HG02852 (cell line): ENCODE measurements around the gene IGFN1.
"Not testable (repeated sequence)": the region's sequence is repeated elsewhere in the genome, so short reads cannot be mapped to it uniquely, and the experiment has no call there.

Experiments
- ATAC-seq: cut with Tn5 transposase; IDR thresholded peaks from one replicate; pipeline ENCODE4 v1.9.1; 2021; ENCODE audit warnings: mild to moderate bottlenecking, moderate library complexity; ENCODE audit not compliant: unreplicated experiment

Gene IGFN1

DNA sequence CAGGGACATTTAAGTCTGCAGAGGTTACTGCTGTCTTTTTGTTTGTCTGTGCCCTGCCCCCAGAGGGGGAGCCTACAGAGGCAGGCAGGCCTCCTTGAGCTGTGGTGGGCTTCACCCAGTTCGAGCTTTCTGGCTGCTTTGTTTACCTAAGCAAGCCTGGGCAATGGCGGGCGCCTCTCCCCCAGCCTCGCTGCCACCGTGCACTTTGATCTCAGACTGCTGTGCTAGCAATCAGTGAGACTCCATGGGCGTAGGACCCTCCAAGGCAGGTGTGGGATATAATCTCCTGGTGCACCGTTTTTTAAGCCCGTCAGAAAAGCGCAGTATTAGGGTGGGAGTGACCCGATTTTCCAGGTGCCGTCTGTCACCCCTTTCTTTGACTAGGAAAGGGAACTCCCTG lies 49.0 kb downstream of the IGFN1 start:
- not testable (repeated sequence) for ATAC-seq

DNA sequence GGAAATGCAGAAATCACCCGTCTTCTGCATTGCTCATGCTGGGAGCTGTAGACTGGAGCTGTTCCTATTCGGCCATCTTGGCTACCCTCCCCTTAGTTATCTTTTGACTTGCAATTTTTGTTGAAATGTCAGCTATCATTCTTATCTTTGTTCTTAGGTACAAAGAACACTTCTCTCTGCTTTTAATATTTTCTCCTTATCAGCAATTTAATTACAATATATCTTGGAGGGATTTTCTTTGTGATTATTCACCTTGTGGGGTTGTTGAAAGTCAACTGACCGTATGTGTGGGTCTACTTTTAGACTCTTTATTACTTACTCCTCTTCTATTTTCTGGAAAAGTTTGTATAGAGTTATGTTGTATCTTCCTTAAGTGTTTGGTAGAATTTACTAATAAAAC lies 49.5 kb downstream of the IGFN1 start:
- no peak for ATAC-seq

DNA sequence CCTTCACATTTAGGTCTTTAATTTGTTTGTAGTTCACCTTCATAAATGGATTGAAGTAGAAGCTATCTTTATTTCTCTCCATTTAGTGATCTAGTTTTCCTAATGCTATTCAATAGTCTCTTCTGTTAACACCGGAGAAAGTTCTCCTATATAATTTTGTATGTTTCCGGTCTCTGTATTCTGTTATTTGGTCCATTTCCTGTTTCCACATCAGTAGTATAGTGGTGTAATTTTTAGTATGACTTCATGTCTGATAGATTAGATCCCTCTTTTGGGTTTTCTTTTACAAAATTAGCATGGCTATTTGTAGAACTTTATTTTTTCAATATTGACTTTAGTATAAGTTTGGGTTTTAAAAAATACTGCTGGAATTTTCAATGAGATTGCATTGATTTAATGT lies 51.1 kb downstream of the IGFN1 start:
- ATAC-seq = no peak

DNA sequence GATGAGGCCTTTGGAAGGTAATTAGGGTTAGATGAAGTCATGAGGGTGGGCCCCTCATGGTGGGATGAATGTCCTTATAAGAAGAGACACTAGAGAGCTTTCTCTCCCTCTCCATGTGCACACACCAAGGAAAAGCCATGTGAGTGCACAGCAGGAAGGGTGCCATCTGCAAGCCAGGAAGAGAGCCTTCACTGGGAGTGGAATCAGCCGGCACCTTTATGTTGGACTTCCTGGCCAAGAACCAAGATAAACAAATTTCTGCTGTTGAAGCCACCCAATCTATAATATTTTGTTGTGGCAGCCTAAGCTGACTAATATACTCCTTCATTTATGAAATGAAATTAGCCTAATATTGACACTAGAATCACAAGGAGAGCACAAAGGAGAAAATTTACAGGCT lies 54.5 kb downstream of the IGFN1 start:
- ATAC-seq = no peak

DNA sequence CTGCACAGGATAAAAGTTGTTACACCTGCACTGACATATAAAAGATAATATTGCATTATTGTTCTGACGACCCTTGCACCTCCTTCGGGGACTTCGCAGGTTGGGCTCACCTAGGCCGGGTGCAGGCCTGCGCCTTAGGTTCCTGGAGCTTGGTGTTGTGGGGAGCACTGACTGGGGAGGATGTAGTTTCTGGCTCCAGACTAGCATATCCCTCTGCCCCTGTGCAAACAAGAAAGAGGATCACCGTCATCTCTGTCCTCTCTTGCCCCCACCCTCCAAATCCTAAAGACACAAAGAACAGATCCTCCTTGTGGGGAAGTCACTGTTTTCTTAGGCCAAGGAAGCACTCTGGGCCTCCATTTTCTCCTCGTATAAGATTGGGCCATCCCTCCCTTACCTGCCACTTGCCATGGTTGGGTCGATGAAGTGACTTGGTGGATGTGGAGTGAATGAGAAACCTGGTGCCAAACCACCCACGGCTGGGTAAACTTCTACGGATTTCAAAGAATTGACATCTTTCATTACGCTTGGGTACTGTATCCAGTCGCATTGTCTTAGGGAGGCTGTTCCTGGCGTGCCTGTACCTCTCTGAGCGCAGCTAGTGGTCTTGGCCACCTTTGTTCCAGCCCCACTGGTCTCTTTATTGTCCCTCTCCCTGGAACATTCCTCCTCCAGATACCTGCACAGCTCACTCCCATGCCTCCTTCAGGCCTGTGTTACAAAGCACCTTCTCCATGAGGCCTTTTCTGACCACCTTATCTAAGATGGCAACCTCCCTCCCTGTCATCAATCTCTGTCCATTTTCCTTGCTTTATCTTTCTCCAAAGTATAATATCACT lies 58.3 kb downstream of the IGFN1 start:
- no peak for ATAC-seq

DNA sequence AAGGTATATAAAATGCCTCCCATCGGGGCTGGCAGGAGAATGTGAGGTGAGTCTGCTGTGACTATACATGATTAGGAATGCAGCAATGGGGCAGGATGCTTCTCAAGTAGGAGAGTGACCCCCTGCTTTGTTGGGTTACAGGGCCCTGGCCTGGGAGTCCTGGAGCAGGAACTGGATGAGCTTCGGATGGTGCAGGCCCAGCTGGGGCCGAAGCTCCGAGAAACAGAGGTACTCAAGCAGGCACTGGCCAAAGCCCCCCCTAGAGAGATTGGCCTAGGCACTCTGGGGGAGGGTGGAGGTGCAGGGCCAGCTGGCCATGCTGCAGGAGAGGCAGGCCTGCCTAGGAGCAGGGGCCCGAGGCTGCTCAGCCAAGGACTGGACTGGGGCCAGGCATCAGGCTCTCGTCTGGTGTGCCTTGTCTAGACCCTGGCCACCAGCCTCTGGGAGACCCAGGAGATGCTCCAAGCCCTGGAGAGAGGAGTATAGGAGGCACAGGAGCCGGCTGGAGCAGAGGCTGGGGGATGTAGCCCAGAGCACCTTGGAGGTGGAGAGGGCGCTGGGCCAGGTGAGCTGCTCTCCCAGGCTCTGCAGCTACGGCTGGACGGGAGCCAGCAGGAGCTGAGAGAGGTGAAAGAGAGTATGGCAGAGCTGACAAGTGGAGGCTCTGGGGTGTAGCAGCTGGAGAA lies 59.8 kb downstream of the IGFN1 start:
- ATAC-seq = no peak

DNA sequence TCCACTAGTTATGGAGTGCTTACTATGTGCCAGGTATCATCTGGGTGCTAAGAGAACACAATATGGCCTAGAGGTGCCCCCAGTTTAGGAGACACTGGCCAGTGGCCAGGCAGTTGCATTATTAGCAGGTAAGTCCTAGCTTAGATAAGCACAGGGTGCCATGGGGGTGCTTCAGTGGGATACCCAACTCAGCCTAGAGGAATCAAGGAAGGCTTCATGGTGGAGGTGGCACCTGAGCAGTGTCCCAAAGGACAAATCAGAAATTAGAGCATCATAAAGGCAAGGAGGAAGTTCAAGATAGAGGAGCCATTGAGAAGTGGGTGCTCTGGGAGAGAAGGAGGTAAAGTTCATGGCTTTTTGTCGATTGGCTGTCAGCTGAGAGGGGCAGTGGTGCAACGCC lies 60.8 kb downstream of the IGFN1 start:
- no peak for ATAC-seq

DNA sequence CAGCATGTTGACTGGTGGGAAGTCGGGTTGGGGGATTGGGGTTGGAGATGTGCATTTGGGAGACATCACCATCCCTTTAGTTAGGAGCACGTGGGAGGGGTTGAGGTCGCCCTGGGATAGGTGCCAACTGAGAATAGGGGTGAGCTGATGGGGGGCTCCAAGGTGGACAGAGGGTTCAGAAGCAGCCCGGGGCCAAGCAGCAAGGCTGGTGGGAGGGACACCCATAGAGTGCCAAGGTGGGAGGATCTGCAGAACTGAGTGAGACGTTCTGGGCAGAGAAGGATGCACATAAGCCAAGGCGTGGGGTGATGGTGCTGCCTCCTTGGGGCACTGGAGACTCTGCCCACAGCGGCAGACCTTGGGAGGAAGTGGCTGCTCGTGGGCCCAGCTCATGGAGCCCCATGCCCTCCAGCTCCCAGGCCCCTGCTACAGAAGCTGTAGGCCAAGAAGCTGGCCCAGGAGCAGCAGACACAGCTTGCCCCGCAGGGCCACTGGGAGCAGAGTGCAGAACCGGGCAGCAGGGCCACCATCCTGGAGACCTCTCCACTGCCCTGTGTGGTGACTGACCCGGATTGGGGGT lies 61.3 kb downstream of the IGFN1 start:
- ATAC-seq = no peak

DNA sequence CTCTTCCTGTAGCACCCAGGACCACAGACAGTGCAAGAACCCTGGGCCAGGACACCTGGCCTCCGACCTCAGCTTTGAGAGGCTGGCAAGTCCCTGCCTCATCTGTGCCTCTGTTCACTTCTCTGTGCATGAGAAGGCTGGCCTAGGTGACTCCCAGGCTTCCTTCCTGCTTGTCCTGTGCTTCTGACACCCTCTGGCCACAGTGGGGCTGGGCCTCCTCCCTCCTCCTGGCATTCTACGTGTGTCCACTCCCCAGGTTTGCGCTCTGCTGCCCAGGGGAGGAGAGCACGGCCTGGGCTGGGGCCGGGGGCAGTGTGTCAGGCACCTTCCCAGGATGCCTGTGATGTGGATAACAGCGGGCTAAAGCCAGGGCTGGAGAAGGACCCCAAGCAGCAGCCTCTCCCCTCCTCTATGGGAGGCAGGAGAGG lies 62.3 kb downstream of the IGFN1 start:
- no peak for ATAC-seq

DNA sequence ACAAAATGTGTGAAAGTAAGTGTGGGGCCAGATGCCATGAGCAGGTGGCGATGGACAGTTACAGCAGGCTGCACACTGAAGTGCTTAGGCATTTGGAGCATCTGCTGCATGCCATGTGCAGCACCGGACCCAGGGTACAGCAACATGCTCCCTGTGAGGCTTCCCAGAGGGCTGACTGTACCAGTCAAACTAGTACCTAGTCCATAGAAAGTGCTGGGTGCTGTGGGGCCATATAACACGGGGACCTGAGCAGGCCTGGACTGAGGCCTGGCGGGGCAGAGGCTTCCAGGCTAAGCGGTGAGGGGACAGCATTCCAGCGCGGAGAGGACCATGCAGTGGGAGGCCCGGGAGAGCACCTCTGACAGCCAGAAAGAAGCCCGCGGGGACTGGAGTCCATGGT lies 62.8 kb downstream of the IGFN1 start:
- no peak for ATAC-seq

DNA sequence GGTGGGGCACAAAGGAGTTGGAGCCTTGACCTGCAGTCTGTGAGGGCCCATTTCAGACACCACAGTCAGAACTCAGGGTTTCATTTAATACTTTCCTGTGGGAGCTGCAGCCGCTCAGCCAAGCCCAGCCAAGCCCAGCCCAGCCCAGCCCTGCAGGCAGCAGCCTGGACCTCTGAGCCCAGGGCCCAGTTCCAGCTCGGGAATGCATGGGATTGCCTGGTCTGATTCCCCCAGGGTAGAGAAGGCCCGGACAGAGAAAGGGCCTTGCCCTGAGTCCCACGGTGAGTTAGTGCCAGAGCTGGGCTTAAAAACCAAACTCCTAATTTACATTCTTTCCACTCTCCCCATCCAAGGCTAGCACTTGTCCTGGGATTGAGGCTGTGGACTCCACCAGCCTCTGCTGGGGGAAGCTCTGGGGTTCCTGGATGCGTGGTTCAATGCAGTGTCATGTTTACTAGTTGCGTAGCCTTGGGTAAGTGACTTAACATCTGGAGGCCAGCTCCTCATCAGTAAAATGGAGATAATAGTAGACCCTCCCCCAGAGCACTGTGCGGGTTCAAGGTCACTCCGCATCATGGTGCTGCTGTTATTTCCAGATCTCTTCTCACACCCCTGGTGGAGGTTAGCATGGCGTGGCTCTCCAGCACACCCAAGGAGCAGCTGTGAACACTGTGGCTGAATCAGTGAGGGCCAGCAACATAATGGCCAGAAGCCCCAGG lies 63.4 kb downstream of the IGFN1 start:
- ATAC-seq = no peak

DNA sequence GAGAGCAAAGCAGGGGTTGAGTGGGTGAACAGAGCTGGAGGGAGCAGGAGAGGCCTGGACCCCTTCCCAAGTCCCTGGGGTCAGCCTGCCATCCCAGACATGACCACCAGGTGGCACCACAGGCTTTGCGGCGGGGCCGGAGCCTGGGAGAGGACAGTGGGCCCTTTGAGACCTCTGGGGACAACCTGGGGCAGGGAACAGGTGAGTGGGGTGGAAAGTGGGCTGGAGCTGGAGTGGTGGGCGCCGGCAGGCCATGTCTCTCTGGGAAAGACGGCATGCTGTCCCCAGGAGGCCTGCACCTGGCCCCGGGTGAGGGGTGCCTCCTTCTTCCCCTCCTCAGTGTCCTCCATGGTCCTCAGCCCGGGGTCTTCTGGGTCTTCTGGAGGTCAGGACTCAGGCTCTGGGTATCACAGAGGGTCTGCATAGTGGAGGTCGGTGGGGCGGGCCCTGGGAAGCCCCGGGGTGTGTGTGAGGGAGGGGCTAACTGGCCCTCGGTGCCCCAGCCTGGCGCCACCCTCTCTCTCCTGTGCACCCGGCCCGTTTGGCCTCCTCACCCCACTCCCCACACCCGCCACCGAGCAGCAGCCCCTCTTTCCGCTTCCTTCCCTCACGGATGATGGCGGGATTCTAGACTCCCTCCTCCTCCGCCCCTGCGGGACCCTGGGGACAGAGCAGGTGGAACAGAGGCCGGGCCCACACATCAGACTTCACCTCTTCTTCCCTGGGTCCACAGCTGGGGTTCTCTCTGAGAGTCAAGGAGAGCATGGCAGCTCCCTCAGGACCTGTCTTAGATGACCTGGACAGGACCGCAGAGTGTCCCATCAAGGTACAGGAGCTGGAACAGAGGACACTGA lies 64.2 kb downstream of the IGFN1 start:
- ATAC-seq = no peak

DNA sequence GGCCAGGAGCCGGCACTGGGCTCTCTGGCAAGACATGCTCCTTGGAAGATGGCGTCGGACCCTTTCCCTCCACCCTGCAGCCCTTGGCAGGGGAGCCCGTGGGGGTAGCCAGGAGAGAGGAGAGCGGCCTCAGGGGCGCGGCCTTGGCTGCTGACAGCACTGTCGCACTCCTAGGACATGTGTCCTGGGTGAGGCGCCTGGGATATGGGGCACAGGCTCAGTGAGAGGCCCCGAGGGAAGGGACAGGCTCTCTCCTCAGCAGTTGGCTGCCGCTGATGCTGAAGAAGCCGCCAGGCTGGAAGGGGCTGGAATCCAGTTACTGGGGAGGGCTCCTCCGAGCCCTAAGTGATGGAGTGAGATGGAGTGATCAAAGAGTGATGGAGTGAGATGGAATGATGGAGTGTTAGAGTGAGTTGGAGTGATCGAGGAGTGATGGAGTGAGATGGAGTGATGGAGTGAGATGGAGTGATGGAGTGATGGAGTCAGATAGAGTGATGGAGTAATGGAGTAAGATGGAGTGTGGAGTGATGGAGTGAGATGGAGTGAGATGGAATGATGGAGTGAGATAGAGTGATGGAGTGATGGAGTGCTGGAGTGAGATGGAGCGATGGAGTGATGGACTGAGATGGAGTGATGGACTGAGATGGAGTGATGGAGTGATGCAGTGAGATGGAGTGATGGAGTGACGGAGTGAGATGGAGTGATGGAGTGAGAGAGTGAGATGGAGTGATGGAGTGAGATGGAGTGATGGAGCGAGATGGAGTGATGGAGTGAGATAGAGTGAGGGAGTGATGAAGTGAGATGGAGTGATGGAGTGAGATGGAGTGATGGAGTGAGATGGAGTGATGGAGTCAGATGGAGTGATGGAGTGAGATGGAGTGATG lies 65.1 kb downstream of the IGFN1 start:
- ATAC-seq = no peak

DNA sequence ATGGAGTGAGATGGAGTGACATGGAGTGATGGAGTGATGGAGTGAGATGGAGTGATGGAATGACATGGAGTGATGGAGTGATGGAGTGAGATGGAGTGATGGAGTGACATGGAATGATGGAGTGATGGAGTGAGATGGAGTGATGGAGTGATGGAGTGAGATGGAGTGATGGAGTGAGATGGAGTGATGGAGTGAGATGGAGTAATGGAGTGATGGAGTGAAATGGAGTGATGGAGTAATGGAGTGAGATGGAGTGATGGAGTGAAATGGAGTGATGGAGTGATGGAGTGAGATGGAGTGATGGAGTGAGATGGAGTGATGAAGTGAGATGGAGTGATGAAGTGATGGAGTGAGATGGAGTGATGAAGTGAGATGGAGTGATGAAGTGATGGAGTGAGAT lies 67.5 kb downstream of the IGFN1 start:
- ATAC-seq = not testable (repeated sequence)

DNA sequence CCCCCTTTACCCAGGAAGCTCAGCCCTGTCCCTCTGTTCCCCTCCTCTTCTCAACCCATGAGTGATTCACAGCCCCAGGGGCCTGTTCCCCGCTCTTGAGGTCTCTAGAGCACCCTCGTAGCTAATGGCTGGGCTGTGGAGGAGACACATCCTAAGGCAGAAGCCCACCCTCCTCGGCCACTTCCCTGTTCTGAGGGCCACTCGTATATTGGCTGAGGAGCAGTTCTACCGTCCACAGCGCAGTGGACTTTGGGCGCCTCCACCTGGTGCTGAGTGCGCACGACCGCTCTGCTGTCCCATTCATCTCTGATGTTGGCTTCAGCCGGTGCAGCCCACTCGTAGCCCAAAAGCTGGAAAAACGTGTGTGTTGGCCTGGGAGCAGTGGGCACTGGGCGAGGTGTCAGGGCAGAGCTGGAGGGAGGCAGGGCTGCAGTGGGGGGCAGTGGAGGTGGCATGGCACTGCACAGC lies 68.2 kb downstream of the IGFN1 start:
- no peak for ATAC-seq

DNA sequence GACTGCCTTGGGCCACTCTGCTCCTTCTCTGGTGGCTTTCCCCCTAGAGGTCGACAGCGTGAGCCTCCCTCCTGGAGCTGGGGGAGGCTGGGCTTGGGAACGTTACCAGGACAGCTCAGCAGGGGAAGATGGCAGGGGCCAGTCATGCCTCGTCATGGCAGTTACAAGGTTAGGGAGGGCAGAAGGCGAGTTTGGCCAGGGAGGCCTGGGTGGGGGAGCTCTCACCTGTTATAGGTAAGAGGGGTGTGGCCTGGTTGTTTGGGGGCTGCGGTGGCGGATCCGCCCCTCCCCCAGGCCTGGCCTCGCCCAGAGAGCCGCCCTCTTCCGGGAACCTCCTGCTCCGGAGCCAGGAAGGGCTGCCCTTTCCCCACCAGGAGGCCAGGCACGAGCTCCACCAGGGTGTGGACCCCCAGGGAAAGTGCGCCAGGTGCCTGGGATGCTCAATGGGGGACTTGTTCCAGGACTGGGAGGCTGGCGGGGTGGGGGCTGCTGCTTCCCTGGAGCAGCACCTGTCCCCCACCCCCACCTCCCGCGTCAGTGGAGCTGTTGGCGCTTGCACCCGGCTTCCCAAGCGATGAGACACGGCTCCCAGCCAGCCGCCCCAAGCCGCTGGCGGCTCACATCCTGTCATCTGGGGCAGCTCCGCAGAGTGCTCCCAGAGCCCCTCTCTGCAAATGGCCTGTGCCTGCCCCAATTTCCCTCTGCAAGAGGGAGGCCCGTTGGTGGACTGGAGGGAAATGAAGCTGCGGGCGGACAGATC lies 69.0 kb downstream of the IGFN1 start:
- no peak for ATAC-seq

DNA sequence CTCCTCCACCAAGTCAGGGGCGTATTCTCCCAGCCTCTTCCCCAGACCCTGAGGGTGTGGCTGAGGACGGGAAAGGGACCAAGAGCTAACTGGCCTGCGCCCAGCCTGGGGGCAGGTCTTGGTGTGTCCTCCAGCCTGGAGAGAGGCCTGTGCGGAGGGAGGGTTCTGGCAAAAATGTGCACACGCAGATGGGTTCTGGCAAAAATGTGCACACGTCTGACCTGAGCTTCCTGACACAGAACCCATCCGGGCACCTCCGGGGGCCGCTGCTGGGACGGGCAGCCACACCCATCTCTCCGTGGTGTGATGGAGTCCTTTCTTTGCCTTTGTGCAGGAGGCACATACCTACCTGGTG lies 69.6 kb downstream of the IGFN1 start:
- no peak for ATAC-seq

DNA sequence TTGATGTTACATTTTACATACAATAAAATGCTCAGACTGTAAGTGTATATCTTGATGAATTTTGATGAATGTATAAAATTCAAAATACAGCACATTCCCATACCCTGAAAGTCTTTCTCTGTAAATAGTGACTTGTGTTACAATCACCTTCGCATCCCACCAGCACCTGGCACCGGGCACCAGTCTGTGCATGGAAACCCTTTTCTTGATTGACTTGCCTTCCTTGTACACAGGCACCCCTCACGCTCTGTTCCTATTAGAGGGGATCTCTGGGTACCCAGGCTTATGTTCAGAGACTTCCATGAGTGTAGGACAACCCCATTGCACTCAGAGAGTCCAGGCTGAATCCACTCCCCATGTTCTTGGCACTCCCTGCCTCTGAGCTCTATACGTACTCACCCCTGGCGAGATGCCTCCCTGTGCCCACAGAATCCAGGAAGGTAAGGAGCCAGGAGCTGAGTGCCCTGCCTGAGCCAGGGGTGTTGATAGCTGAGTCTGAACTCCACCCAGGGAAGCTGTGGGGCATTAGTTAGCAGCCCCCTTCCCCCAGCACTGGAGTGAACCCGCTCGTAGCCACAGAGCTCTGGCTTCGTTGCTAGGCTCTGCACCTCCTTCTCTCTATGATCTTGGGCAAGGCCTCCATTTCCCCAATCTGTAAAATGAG lies 70.2 kb downstream of the IGFN1 start:
- no peak for ATAC-seq
